H1 (cell line): ENCODE measurements around the gene PID1. TPM values are rescaled to one million over a fixed set of nuclear protein-coding genes. Genes with fewer than 3 reads are reported as not detected.

Experiments used
- CTCF ChIA-PET: fragments of 300-600 bp; sonication (Branson Sonifier 250); formaldehyde crosslinking; loops from one replicate; lab custom pipeline; 2021; ENCODE audit not compliant: partially characterized antibody; lab: Charles Lee
- POLR2A ChIA-PET: fragments of 300-600 bp; sonication (Branson Sonifier 250); formaldehyde crosslinking; loops from one replicate; lab custom pipeline; 2021; ENCODE audit warnings: inconsistent platforms; ENCODE audit not compliant: partially characterized antibody; lab: Charles Lee
- DNase-seq, 2 experiments: peaks; one replicate each; pipeline versions ENCODE4 v3.0.0 to v3.0.0-alpha.2; 2010 to 2022; ENCODE audit warnings: low spot score in 2 of 2, low read depth in 1 of 2, mixed read lengths in 1 of 2
- FAIRE-seq: peaks from 2 replicates; lab custom pipeline; 2011; peaks lifted over from hg19 to GRCh38; lab: Jason Lieb, UNC
- H2AFZ ChIP-seq: 2 replicates; pipeline ENCODE4 v1.8.1; 2012; ENCODE audit warnings: low read length, inconsistent platforms
- H2AK5ac ChIP-seq: 2 replicates; pipeline ENCODE4 v1.6.1; 2013; ENCODE audit warnings: low read depth, low read length
- H2BK120ac ChIP-seq: replicated peaks from 2 replicates; pipeline ENCODE3; 2013; ENCODE audit warnings: low read depth, low read length, inconsistent platforms
- H2BK12ac ChIP-seq: 2 replicates; pipeline ENCODE4 v1.6.1; 2013; ENCODE audit warnings: low read depth, low read length
- H2BK15ac ChIP-seq: 2 replicates; pipeline ENCODE4 v1.6.1; 2013; ENCODE audit warnings: low read length
- H2BK20ac ChIP-seq: 2 replicates; pipeline ENCODE4 v1.6.1; 2013; ENCODE audit warnings: low read length
- H2BK5ac ChIP-seq: 2 replicates; pipeline ENCODE4 v1.6.1; 2013; ENCODE audit warnings: low read depth, low read length
- H3K14ac ChIP-seq: 2 replicates; pipeline ENCODE4 v1.6.1; 2013; ENCODE audit warnings: inconsistent platforms; ENCODE audit not compliant: insufficient read length
- H3K18ac ChIP-seq: 2 replicates; pipeline ENCODE4 v1.6.1; 2013; ENCODE audit warnings: low read length; ENCODE audit errors: extremely low read depth
- H3K23ac ChIP-seq: 2 replicates; pipeline ENCODE4 v1.6.1; 2013; ENCODE audit warnings: inconsistent platforms; ENCODE audit not compliant: insufficient read length
- H3K23me2 ChIP-seq: 2 replicates; pipeline ENCODE4 v1.6.1; 2013; ENCODE audit warnings: low read depth, low read length
- H3K27ac ChIP-seq: 2 replicates; pipeline ENCODE4 v1.6.1; 2011; ENCODE audit warnings: low read depth, low read length, inconsistent platforms
- H3K27me3 ChIP-seq, 4 experiments: replicated peaks in 1 of 4; 1 replicate in 1 of 4; 2 replicates in 3 of 4; pipeline versions ENCODE4 v1.6.1 to v1.8.1; 2011 to 2013; ENCODE audit warnings: low read length in 3 of 4, mild to moderate bottlenecking in 3 of 4, inconsistent platforms in 2 of 4, mixed read lengths in 2 of 4, moderate library complexity in 1 of 4; ENCODE audit not compliant: control insufficient read depth in 3 of 4, insufficient read depth in 3 of 4; ENCODE audit errors: extremely low read depth in 1 of 4
- H3K36me3 ChIP-seq, 4 experiments: 2 replicates each; pipeline versions ENCODE4 v1.6.1 to v1.8.1; 2011 to 2013; ENCODE audit warnings: mild to moderate bottlenecking in 4 of 4, low read length in 3 of 4, moderate library complexity in 2 of 4, control low read depth in 1 of 4, inconsistent platforms in 1 of 4; ENCODE audit not compliant: insufficient read depth in 4 of 4, control insufficient read depth in 2 of 4
- H3K4ac ChIP-seq: replicated peaks from 2 replicates; pipeline ENCODE3; 2013; ENCODE audit warnings: low read length, low read depth, mixed read lengths, inconsistent platforms; ENCODE audit not compliant: insufficient read length
- H3K4me1 ChIP-seq, 4 experiments: replicated peaks in 1 of 4; 1 replicate in 1 of 4; 2 replicates in 3 of 4; pipeline versions ENCODE4 v1.6.1 to v1.8.1; 2011 to 2013; ENCODE audit warnings: low read length in 3 of 4, inconsistent platforms in 2 of 4, mixed read lengths in 1 of 4; ENCODE audit not compliant: insufficient read depth in 4 of 4, control insufficient read depth in 3 of 4
- H3K4me2 ChIP-seq, 2 experiments: 2 replicates each; pipeline versions ENCODE4 v1.6.1 to v1.8.1; 2011 to 2013; ENCODE audit warnings: low read depth in 2 of 2, low read length in 2 of 2, control low read depth in 1 of 2, inconsistent platforms in 1 of 2, mild to moderate bottlenecking in 1 of 2; ENCODE audit not compliant: insufficient read depth in 1 of 2
- H3K4me3 ChIP-seq, 4 experiments: fragments of 200-600, 300-600 bp in 1 of 4; sonication (generic), shearing (Covaris generic), sonication (Bioruptor Twin) in 1 of 4; 2 replicates each; pipeline versions ENCODE4 v1.5.1 to v1.8.1; 2011 to 2016; ENCODE audit warnings: low read length in 4 of 4, low read depth in 3 of 4, control low read depth in 2 of 4, inconsistent platforms in 2 of 4, mild to moderate bottlenecking in 2 of 4, mixed read lengths in 1 of 4, moderate library complexity in 1 of 4; ENCODE audit not compliant: insufficient read depth in 2 of 4; ENCODE audit errors: extremely low read depth in 1 of 4
- H3K56ac ChIP-seq: replicated peaks from 2 replicates; pipeline ENCODE3; 2013; ENCODE audit warnings: low read depth, mild to moderate bottlenecking, mixed read lengths, low read length, inconsistent platforms; ENCODE audit not compliant: insufficient read length
- H3K79me1 ChIP-seq: 2 replicates; pipeline ENCODE4 v1.6.1; 2013; ENCODE audit warnings: low read depth, low read length, control low read depth
- H3K79me2 ChIP-seq, 2 experiments: 2 replicates each; pipeline versions ENCODE4 v1.6.1 to v1.8.1; 2012 to 2013; ENCODE audit warnings: low read length in 2 of 2, mild to moderate bottlenecking in 2 of 2, inconsistent platforms in 1 of 2; ENCODE audit not compliant: insufficient read depth in 2 of 2, control insufficient read depth in 1 of 2
- H3K9ac ChIP-seq, 4 experiments: replicated peaks in 1 of 4; 1 replicate in 1 of 4; 2 replicates in 3 of 4; pipeline versions ENCODE4 v1.6.1 to v1.8.1; 2011 to 2013; ENCODE audit warnings: low read depth in 3 of 4, low read length in 3 of 4, control low read depth in 2 of 4, mild to moderate bottlenecking in 2 of 4, moderate library complexity in 2 of 4, inconsistent platforms in 1 of 4; ENCODE audit errors: extremely low read depth in 1 of 4
- H3K9me3 ChIP-seq, 2 experiments: 2 replicates each; pipeline versions ENCODE4 v1.6.1 to v1.8.1; 2012 to 2013; ENCODE audit warnings: mild to moderate bottlenecking in 2 of 2, moderate library complexity in 2 of 2, control low read depth in 1 of 2, inconsistent platforms in 1 of 2, low read depth in 1 of 2, low read length in 1 of 2, mixed read lengths in 1 of 2; ENCODE audit not compliant: insufficient read depth in 2 of 2
- H4K20me1 ChIP-seq, 2 experiments: replicated peaks in 1 of 2; 2 replicates each; pipeline versions ENCODE3 to v1.8.1; 2011 to 2013; ENCODE audit warnings: inconsistent platforms in 2 of 2, low read length in 2 of 2, mild to moderate bottlenecking in 1 of 2; ENCODE audit not compliant: insufficient read depth in 2 of 2, control insufficient read depth in 1 of 2
- H4K5ac ChIP-seq: 2 replicates; pipeline ENCODE4 v1.6.1; 2013; ENCODE audit warnings: low read length, low read depth, mixed read lengths, inconsistent platforms; ENCODE audit not compliant: insufficient read length
- H4K8ac ChIP-seq: 2 replicates; pipeline ENCODE4 v1.8.0; 2013; ENCODE audit warnings: mild to moderate bottlenecking, moderate library complexity, low read length, inconsistent platforms; ENCODE audit not compliant: insufficient read depth; ENCODE audit errors: extremely low read depth
- H4K91ac ChIP-seq: replicated peaks from 2 replicates; pipeline ENCODE3; 2013; ENCODE audit warnings: low read length, mixed read lengths, inconsistent platforms; ENCODE audit not compliant: insufficient read length
- BCL11A ChIP-seq, 2 experiments: IDR thresholded peaks; one replicate each; pipeline ENCODE4 v1.6.1; 2011; ENCODE audit warnings: low read depth in 2 of 2, low read length in 2 of 2, mild to moderate bottlenecking in 2 of 2
- CBX8 ChIP-seq: fragments of 300-800, 300-1000 bp; sonication (generic); IDR thresholded peaks from 2 replicates; pipeline ENCODE4 v1.7.1; 2016; ENCODE audit warnings: low read depth, low read length, borderline replicate concordance
- POU5F1 ChIP-seq: IDR thresholded peaks from 2 replicates; pipeline ENCODE4 v1.6.1; 2011; ENCODE audit warnings: low read depth, mild to moderate bottlenecking, low read length, moderate library complexity
- SUZ12 ChIP-seq: fragments of 200-600 bp; sonication (generic); IDR thresholded peaks from 2 replicates; pipeline ENCODE4 v1.6.1; 2012; ENCODE audit warnings: mild to moderate bottlenecking, inconsistent platforms, low read length, moderate library complexity, mixed read lengths
- ZNF274 ChIP-seq: IDR thresholded peaks from 2 replicates; pipeline ENCODE4 v1.7.0; 2012; ENCODE audit warnings: low read length, borderline replicate concordance; ENCODE audit errors: extremely low read depth
- WGBS, 2 experiments: shearing (Covaris generic) in 1 of 2; methylation state at CpG; one replicate each; pipeline versions ENCODE4 v1.1.6 to v1.1.7; 2013 to 2015; ENCODE audit warnings: low lambda C conversion rate in 2 of 2, mixed read lengths in 2 of 2, inconsistent platforms in 1 of 2, low coverage in 1 of 2, missing lambda C conversion rate in 1 of 2; ENCODE audit not compliant: insufficient replicate concordance in 2 of 2, insufficient coverage in 1 of 2, insufficient read length in 1 of 2; ENCODE audit errors: extremely low coverage in 1 of 2, missing lambda C conversion rate in 1 of 2; 5-methylcytosine and 5-hydroxymethylcytosine counted together
- polyA plus RNA-seq, 7 experiments: library from polyadenylated mRNA; depleted of rRNA in 3 of 7; stranded (reverse) in 5 of 7; unstranded in 2 of 7; fragments of >200 nt in 5 of 7; fragments of 200-250 nt in 2 of 7; gene quantifications; 1 replicate in 5 of 7; 2 replicates in 1 of 7; 4 replicates in 1 of 7; pipeline versions ENCODE4 v1.2.1 to v1.2.3, GENCODE V29; 2011 to 2013; ENCODE audit warnings: missing spikeins in 2 of 7, mixed read lengths in 2 of 7
- total RNA-seq: library from RNA; stranded (reverse); fragmentation: NEBNext Ultra II Directional; extraction: Animal tissue kit (Norgen Biotek cat#: 25700); gene quantifications from 2 replicates; pipeline ENCODE4 v1.2.1, GENCODE V29; 2021

The PID1 gene
- total and polyA plus RNA-seq, 2 of the 8 experiments (the other 6 are each of a cell fraction or from before 2014, with no cell fraction given): 1.5 to 3.3 TPM

DNA sequence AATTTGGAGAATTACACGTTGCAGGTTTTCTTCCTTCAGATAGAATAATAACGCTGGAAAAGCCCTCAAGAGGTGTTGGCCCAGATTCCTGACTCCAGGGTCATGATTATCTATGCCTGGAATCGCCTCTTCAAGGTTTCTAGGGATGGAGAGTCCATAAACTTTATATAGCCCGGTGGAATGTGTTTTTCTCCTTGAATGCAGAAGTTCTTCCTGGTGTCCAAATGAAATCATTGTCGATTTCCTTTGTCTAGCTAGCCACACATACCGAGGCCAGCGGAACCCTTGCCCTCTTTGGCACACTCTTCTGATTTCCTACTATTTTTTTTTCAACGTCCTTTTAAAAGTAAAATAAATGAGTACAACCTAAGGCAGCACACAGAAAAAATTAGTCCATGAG lies 117.8 kb downstream of the PID1 start:
- Histone ChIP-seq H4K8ac (no peak overlapping the region), H3K36me3 (no peaks in the 10 kb centered on the region), H3K79me1 (no peaks in the 10 kb centered on the region), H3K27ac (no peak overlapping the region), H3K27me3 (no peaks in the 10 kb centered on the region), H3K14ac (no peak overlapping the region), H4K5ac (no peak overlapping the region), H3K23me2 (no peaks in the 10 kb centered on the region), H3K9me3 (no peaks in the 10 kb centered on the region), H3K4me3 (no peak overlapping the region), H3K4me1 (no peaks in the 10 kb centered on the region), H4K91ac (no peak overlapping the region), H2BK20ac (no peak overlapping the region), H2AK5ac (no peak overlapping the region), H2BK5ac (no peak overlapping the region), H2BK12ac (no peak overlapping the region), H3K4ac (no peak overlapping the region), H3K18ac (no peak overlapping the region), H3K23ac (no peak overlapping the region), H2BK15ac (no peak overlapping the region), H3K56ac (no peak overlapping the region), H3K9ac (no peak overlapping the region), H3K79me2 (no peaks in the 10 kb centered on the region), H3K4me2 (no peak overlapping the region), H4K20me1 (no peaks in the 10 kb centered on the region), H2AFZ (no peak overlapping the region), H2BK120ac (no peak overlapping the region)
- ChIA-PET CTCF (interaction anchor here (0.6 kb wide), 1 partner anchor 30 kb away, joined by 3 read pairs; no protein-coding TSS in a partner anchor), POLR2A (no interaction called here)
- TF ChIP-seq SUZ12: no peak
- no peak for TF ChIP-seq BCL11A (IDR thresholded peaks at IDR 0.05; ENCODE audit: low read depth in 2 of 2, low read length in 2 of 2)
- TF ChIP-seq ZNF274: no peak
- no peak for TF ChIP-seq CBX8
- no peak for TF ChIP-seq POU5F1
- WGBS, 2 experiments: 93% methylated on average over 8 of the region's 8 CpGs; no CpG with 5 or more reads in 1 of the 2 experiments
- FAIRE-seq (no peak), DNase-seq (no peak)
